GM12878 (cell line): Measurements from ENCODE around the gene MTCH2. TPM values are rescaled to one million over a fixed set of nuclear protein-coding genes. Genes with fewer than 3 reads are reported as not detected.

ENCODE experiments used
- ATAC-seq: fragments of 200-7000 bp; cut with Tn5 transposase; 3 replicates; pipeline ENCODE4 v1.9.1; 2020; ENCODE audit warnings: mild to moderate bottlenecking, moderate library complexity
- BruUV-seq: library from RNA; stranded (reverse); fragments of 400-500 nt; replicated peaks from 2 replicates; lab custom pipeline; 2021; lab: Mats Ljungman, UMichigan
- CTCF ChIA-PET: fragments of 300-600 bp; sonication (Branson Sonifier 250); formaldehyde crosslinking; extraction: SDS; loops from one replicate; lab custom pipeline; 2021; ENCODE audit warnings: inconsistent platforms; lab: Yijun Ruan, JAX
- POLR2A ChIA-PET: fragments of 350-600 bp; formaldehyde crosslinking; extraction: SDS; loops from one replicate; lab custom pipeline; 2021; ENCODE audit warnings: inconsistent platforms; lab: Charles Lee
- RAD21 ChIA-PET: fragments of 300-600 bp; sonication (Branson Sonifier 250); formaldehyde crosslinking; loops from one replicate; lab custom pipeline; 2023; ENCODE audit warnings: antibody characterized with exemption; ENCODE audit not compliant: unreplicated experiment; lab: Charles Lee
- SMC1A ChIA-PET: fragments of 300-600 bp; sonication (Branson Sonifier 250); formaldehyde crosslinking; loops from one replicate; lab custom pipeline; 2023; ENCODE audit not compliant: unreplicated experiment, uncharacterized antibody; lab: Charles Lee
- DNase-seq: peaks from one replicate; pipeline ENCODE4 v3.0.0-alpha.2; 2011; ENCODE audit warnings: low read depth, low spot score
- FAIRE-seq: peaks from 3 replicates; lab custom pipeline; 2011; peaks lifted over from hg19 to GRCh38; lab: Jason Lieb, UNC
- H2AFZ ChIP-seq: 2 replicates; pipeline ENCODE4 v1.6.0; 2011; ENCODE audit warnings: low read depth, low read length, control low read depth; ENCODE audit not compliant: control insufficient read depth
- H3K27ac ChIP-seq: 2 replicates; pipeline ENCODE4 v1.5.1; 2011; ENCODE audit warnings: control low read depth; ENCODE audit not compliant: control insufficient read depth, insufficient read depth
- H3K27me3 ChIP-seq, 2 experiments: replicated peaks in 1 of 2; 2 replicates each; pipeline versions ENCODE4 v1.6.0 to v1.6.1; 2011; ENCODE audit warnings: low read length in 1 of 2; ENCODE audit not compliant: control insufficient read depth in 2 of 2, insufficient read depth in 2 of 2
- H3K36me3 ChIP-seq, 2 experiments: 2 replicates each; pipeline ENCODE4 v1.5.1; 2011; ENCODE audit warnings: low read length in 1 of 2; ENCODE audit not compliant: control insufficient read depth in 2 of 2, insufficient read depth in 2 of 2
- H3K4me1 ChIP-seq: 2 replicates; pipeline ENCODE4 v1.6.1; 2011; ENCODE audit warnings: mild to moderate bottlenecking, low read length, moderate library complexity, mixed read lengths; ENCODE audit not compliant: control insufficient read depth, insufficient read depth
- H3K4me2 ChIP-seq: 2 replicates; pipeline ENCODE4 v1.6.0; 2011; ENCODE audit warnings: control low read depth; ENCODE audit not compliant: control insufficient read depth, insufficient read depth
- H3K4me3 ChIP-seq: fragments of 200-600 bp; sonication (generic); 2 replicates; pipeline ENCODE4 v1.5.1; 2016
- H3K79me2 ChIP-seq: 2 replicates; pipeline ENCODE4 v1.6.0; 2011; ENCODE audit warnings: low read length; ENCODE audit not compliant: control insufficient read depth, insufficient read depth
- H3K9ac ChIP-seq: 2 replicates; pipeline ENCODE4 v1.8.0; 2011; ENCODE audit warnings: low read length, control low read depth, mixed read lengths; ENCODE audit not compliant: control insufficient read depth, insufficient read depth
- H3K9me3 ChIP-seq: replicated peaks from 3 replicates; pipeline ENCODE4 v1.5.1; 2011; ENCODE audit warnings: mild to moderate bottlenecking, low read length; ENCODE audit not compliant: control insufficient read depth, insufficient read depth
- H4K20me1 ChIP-seq: 2 replicates; pipeline ENCODE4 v1.6.0; 2011; ENCODE audit not compliant: control insufficient read depth, insufficient read depth
- BHLHE40 ChIP-seq, 2 experiments: fragments of 450-650 bp in 1 of 2; IDR thresholded peaks; 2 replicates each; pipeline ENCODE4 v1.6.1; 2011 to 2017; ENCODE audit warnings: low read depth in 2 of 2, borderline replicate concordance in 1 of 2, improper control_type of control experiment in 1 of 2, low read length in 1 of 2, mild to moderate bottlenecking in 1 of 2
- HDAC2 ChIP-seq: fragments of 200-600 bp; sonication (generic); IDR thresholded peaks from 2 replicates; pipeline ENCODE4 v1.6.1; 2017
- HDAC6 ChIP-seq: fragments of 200-600 bp; sonication (generic); IDR thresholded peaks from one replicate; pipeline ENCODE4 v1.8.0; 2017; ENCODE audit warnings: antibody characterized with exemption; ENCODE audit not compliant: unreplicated experiment
- KAT2A ChIP-seq: conservative IDR thresholded peaks from 2 replicates; pipeline ENCODE4 v1.6.1; 2011; ENCODE audit warnings: low read depth, low read length; ENCODE audit not compliant: control insufficient read depth
- RFX5 ChIP-seq: IDR thresholded peaks from 2 replicates; pipeline ENCODE4 v1.6.1; 2011; ENCODE audit warnings: low read depth, low read length, improper control_type of control experiment
- SIX5 ChIP-seq: IDR thresholded peaks from 2 replicates; pipeline ENCODE4 v1.6.1; 2011; ENCODE audit warnings: mild to moderate bottlenecking, low read depth, low read length, moderate library complexity; ENCODE audit not compliant: severe bottlenecking
- SMAD5 ChIP-seq: IDR thresholded peaks from 2 replicates; pipeline ENCODE4 v1.6.1; 2016; ENCODE audit warnings: antibody characterized with exemption, low read depth
- SREBF1 ChIP-seq: IDR thresholded peaks from 2 replicates; pipeline ENCODE4 v1.6.1; 2012; ENCODE audit warnings: mild to moderate bottlenecking, low read length
- STAT3 ChIP-seq: IDR thresholded peaks from 2 replicates; pipeline ENCODE4 v1.6.1; 2011; ENCODE audit warnings: low read depth, low read length, improper control_type of control experiment
- ZNF217 ChIP-seq: fragments of 450-650 bp; IDR thresholded peaks from 2 replicates; pipeline ENCODE4 v1.6.1; 2017; ENCODE audit warnings: antibody characterized with exemption, mild to moderate bottlenecking
- WGBS: methylation state at CpG from one replicate; pipeline ENCODE4 v1.1.6; 2016; ENCODE audit warnings: low lambda C conversion rate; ENCODE audit not compliant: insufficient replicate concordance, insufficient coverage; ENCODE audit errors: missing lambda C conversion rate; 5-methylcytosine and 5-hydroxymethylcytosine counted together
- in situ Hi-C: fragments of 300-500 bp; cut with MboI; formaldehyde crosslinking; loops from 9 replicates; pipeline ENCODE4 v1.14.3; 2018; ENCODE audit warnings: mixed read lengths
- intact Hi-C: fragments of 100-400 bp; cut with micrococcal nuclease; formaldehyde crosslinking; loops from one replicate; pipeline ENCODE4 v1.14.2; 2022; ENCODE audit not compliant: unreplicated experiment
- polyA plus RNA-seq, 11 experiments: library from polyadenylated mRNA; depleted of rRNA in 4 of 11; unstranded in 6 of 11; stranded (reverse) in 5 of 11; fragments of >200 nt; fragmentation: Nextera tagmentation in 4 of 11; fragmentation: Illumina TruSeq in 1 of 11; extraction: Ambion mirVana in 4 of 11; extraction: Trizol in 1 of 11; gene quantifications; 1 replicate in 1 of 11; 2 replicates in 10 of 11; pipeline versions ENCODE4 v1.2.1 to v1.2.3, GENCODE V29; 2011 to 2016; ENCODE audit warnings: inconsistent platforms in 2 of 11, missing spikeins in 2 of 11, low read depth in 1 of 11
- total RNA-seq, 4 experiments: library from RNA; depleted of rRNA in 3 of 4; stranded (reverse); fragments of >200 nt in 3 of 4; fragmentation: Illumina TruSeq in 1 of 4; extraction: Trizol in 1 of 4; gene quantifications; 2 replicates each; pipeline versions ENCODE4 v1.2.1 to v1.2.3, GENCODE V29; 2013 to 2021
- TF ChIP-seq, protein P1 (sequence below): IDR thresholded peaks from 2 replicates; pipeline ENCODE4 v1.6.1; 2012; ENCODE audit warnings: improper control_type of control experiment, low read depth, low read length; ENCODE audit not compliant: insufficient replicate concordance

The MTCH2 gene
- total and polyA plus RNA-seq, 10 of the 15 experiments (the other 5 are each of a cell fraction or from before 2014, with no cell fraction given): 72.4 to 341 (median 144) TPM

DNA sequence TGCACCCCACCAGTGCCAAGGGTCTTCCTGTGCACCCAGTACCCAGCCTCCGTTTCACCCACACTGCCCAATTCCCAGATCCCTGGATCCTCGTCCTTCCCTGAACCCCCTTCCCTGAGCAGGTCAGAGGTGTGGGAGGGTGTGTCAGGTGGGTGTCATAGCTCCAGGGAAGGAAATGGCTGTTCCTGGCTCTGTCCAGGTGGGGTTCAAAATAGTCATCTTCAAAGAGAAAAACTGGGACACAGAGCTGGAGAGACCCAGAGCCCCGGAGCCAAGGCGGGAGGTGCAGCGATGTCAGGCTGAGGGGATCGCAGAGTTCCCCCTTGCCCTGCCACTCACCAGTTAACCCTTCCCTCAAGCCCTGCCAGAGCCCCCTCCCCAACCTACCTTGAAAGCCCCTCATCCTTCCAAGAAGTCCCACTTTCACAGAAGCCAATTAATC lies 48.8 kb downstream of the MTCH2 start:
- BruUV-seq: no TSS peak
- Histone ChIP-seq H2AFZ (no peak overlapping the region), H3K27ac (no peak overlapping the region), H3K36me3 (no peaks in the 10 kb centered on the region), H3K9ac (no peak overlapping the region), H3K4me3 (no peak overlapping the region), H4K20me1 (no peaks in the 10 kb centered on the region), H3K4me1 (peaks cover 7% of the 10 kb centered on the region), H3K9me3 (no peaks in the 10 kb centered on the region), H3K79me2 (no peaks in the 10 kb centered on the region), H3K27me3 (peaks cover 3 to 23% of the 10 kb centered on the region in 2 experiments), H3K4me2 (0 out of 2 replicates have a peak overlapping the region, but pooled peaks have one; percentile 17)
- SMC1A ChIA-PET: interaction anchor here (0.6 to 1.2 kb wide), 2 partner anchors 95 to 378 kb away, joined by 3 read pairs; no protein-coding TSS in a partner anchor
- intact Hi-C loops (no loop called here), in situ Hi-C loops (no loop called here)
- FAIRE-seq (no peak), ATAC-seq (no peak), DNase-seq (no peak)
- TF ChIP-seq SIX5 (no peak), SMAD5 (no peak)
- CTCF ChIA-PET: no interaction called here
- RAD21 ChIA-PET: no interaction called here
- WGBS: 16% methylated on average over 6 of the region's 6 CpGs
- POLR2A ChIA-PET: no interaction called here

DNA sequence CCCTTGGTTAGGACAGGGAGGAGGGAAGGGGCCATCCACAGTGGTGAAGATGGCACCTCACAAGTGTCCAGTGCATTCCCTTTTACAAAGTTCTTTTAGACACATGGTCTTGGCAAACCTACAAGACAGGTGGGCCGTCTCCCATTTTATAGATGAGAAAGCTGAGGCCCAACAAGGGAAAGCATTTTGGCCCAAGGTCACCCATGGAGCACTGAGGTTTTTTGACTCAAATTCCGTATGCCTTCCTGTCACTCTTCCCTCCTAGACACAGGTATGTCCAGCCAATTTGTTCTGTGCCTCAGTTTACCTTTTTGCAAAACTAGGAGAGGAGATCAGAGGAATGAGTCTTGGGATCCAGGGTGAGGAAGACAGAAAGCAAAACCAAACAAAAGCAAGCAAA lies 49.4 kb downstream of the MTCH2 start:
- CTCF ChIA-PET: no interaction called here

More for the DNA sequence above, 49.4 kb downstream of the MTCH2 start:
- BruUV-seq: no TSS peak
- intact Hi-C loops (no loop called here), in situ Hi-C loops (no loop called here)
- Histone ChIP-seq H4K20me1 (no peaks in the 10 kb centered on the region), H3K27me3 (peaks cover 3 to 23% of the 10 kb centered on the region in 2 experiments), H3K4me1 (peaks cover 7% of the 10 kb centered on the region), H3K9ac (no peak overlapping the region), H3K4me2 (no peak overlapping the region), H3K27ac (no peak overlapping the region), H3K36me3 (no peaks in the 10 kb centered on the region), H3K4me3 (no peak overlapping the region), H3K9me3 (no peaks in the 10 kb centered on the region), H2AFZ (no peak overlapping the region), H3K79me2 (no peaks in the 10 kb centered on the region)
- POLR2A ChIA-PET: no interaction called here
- WGBS: 42% methylated on average over 2 of the region's 2 CpGs
- TF ChIP-seq HDAC6 (no peak), KAT2A (no peak), STAT3 (no peak), RFX5 (no peak), ZNF217 (no peak), HDAC2 (no peak), SREBF1 (no peak), BHLHE40 (IDR thresholded peaks at IDR 0.05; ENCODE audit: borderline replicate concordance in 1 of 2, low read depth in 2 of 2, low read length in 1 of 2) (no peak)
- TF ChIP-seq, protein P1, sequence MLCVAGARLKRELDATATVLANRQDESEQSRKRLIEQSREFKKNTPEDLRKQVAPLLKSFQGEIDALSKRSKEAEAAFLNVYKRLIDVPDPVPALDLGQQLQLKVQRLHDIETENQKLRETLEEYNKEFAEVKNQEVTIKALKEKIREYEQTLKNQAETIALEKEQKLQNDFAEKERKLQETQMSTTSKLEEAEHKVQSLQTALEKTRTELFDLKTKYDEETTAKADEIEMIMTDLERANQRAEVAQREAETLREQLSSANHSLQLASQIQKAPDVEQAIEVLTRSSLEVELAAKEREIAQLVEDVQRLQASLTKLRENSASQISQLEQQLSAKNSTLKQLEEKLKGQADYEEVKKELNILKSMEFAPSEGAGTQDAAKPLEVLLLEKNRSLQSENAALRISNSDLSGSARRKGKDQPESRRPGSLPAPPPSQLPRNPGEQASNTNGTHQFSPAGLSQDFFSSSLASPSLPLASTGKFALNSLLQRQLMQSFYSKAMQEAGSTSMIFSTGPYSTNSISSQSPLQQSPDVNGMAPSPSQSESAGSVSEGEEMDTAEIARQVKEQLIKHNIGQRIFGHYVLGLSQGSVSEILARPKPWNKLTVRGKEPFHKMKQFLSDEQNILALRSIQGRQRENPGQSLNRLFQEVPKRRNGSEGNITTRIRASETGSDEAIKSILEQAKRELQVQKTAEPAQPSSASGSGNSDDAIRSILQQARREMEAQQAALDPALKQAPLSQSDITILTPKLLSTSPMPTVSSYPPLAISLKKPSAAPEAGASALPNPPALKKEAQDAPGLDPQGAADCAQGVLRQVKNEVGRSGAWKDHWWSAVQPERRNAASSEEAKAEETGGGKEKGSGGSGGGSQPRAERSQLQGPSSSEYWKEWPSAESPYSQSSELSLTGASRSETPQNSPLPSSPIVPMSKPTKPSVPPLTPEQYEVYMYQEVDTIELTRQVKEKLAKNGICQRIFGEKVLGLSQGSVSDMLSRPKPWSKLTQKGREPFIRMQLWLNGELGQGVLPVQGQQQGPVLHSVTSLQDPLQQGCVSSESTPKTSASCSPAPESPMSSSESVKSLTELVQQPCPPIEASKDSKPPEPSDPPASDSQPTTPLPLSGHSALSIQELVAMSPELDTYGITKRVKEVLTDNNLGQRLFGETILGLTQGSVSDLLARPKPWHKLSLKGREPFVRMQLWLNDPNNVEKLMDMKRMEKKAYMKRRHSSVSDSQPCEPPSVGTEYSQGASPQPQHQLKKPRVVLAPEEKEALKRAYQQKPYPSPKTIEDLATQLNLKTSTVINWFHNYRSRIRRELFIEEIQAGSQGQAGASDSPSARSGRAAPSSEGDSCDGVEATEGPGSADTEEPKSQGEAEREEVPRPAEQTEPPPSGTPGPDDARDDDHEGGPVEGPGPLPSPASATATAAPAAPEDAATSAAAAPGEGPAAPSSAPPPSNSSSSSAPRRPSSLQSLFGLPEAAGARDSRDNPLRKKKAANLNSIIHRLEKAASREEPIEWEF: no peak
- RAD21 ChIA-PET: no interaction called here
- SMC1A ChIA-PET: interaction anchor here (0.6 to 1.2 kb wide), 2 partner anchors 95 to 378 kb away, joined by 3 read pairs; no protein-coding TSS in a partner anchor
- FAIRE-seq: no peak
- ATAC-seq: no peak
- no peak for DNase-seq
